Upper lobe of left lung (tissue), 4 donors: ENCODE measurements around the gene PPP2R2B.

ENCODE experiments used
- EP300 ChIP-seq, 4 donors: sonication (generic); formaldehyde crosslinking; IDR thresholded peaks; one replicate each; pipeline ENCODE4 v1.5.1; 2017; ENCODE audit warnings: antibody characterized with exemption in 4 of 4, control low read depth in 2 of 4
- POLR2A ChIP-seq, 4 donors: fragments of 450-650 bp; IDR thresholded peaks; one replicate each; pipeline ENCODE4 v1.5.1; 2016 to 2017; ENCODE audit warnings: antibody characterized with exemption in 4 of 4, mild to moderate bottlenecking in 2 of 4
- POLR2AphosphoS5 ChIP-seq, 2 donors: sonication (generic); formaldehyde crosslinking; IDR thresholded peaks; one replicate each; pipeline ENCODE4 v1.5.1; 2017; ENCODE audit warnings: antibody characterized with exemption in 2 of 2
- TF ChIP-seq, protein P1 (sequence below), 6 experiments: fragments of 450-650 bp in 4 of 6; fragments of 200-600 bp in 2 of 6; sonication (generic) in 2 of 6; IDR thresholded peaks; one replicate each; pipeline ENCODE4 v1.5.1; 2016 to 2019; ENCODE audit warnings: antibody characterized with exemption in 6 of 6

DNA sequence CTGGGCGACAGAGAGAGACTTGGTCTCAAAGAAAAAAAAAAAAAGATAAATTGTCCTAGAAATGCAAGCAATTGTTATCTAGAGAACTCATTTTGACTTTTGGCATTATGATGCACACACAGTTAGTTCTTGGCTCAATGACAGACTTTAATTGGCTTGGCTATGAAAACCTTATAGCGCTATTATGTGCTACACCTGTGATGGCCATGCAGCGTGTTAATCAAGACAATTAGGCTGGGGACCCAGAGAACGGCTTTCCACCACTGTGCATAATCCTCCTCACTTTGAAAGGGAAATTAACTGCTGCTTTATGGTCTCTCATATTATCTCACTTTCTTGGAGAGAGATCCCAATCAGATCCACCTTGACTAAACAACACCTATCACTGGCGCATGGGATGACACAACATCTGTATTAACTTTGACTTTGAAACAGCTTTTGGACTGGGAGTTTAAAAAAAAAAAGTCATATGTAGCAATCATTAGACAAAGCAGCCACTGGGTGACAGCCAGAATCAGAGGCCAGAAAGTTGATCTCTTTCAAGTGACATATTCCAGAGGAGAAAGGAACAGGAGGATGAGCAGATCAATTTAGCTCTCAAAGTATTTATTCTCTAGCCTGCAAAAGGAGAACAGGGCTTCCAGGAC, 132.5 kb downstream of the PPP2R2B start:
- TF ChIP-seq, protein P1, sequence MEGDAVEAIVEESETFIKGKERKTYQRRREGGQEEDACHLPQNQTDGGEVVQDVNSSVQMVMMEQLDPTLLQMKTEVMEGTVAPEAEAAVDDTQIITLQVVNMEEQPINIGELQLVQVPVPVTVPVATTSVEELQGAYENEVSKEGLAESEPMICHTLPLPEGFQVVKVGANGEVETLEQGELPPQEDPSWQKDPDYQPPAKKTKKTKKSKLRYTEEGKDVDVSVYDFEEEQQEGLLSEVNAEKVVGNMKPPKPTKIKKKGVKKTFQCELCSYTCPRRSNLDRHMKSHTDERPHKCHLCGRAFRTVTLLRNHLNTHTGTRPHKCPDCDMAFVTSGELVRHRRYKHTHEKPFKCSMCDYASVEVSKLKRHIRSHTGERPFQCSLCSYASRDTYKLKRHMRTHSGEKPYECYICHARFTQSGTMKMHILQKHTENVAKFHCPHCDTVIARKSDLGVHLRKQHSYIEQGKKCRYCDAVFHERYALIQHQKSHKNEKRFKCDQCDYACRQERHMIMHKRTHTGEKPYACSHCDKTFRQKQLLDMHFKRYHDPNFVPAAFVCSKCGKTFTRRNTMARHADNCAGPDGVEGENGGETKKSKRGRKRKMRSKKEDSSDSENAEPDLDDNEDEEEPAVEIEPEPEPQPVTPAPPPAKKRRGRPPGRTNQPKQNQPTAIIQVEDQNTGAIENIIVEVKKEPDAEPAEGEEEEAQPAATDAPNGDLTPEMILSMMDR (IDR thresholded peaks at IDR 0.05), result no peak
- TF ChIP-seq POLR2A (IDR thresholded peaks at IDR 0.05) (no peak), EP300 (IDR thresholded peaks at IDR 0.05) (no peak), POLR2AphosphoS5 (IDR thresholded peaks at IDR 0.05) (no peak)
